Measurements from ENCODE around the gene GPR176.
A peak's percentile ranks its signal among the peaks of the same experiment; 100 is the strongest.

Gene GPR176

DNA sequence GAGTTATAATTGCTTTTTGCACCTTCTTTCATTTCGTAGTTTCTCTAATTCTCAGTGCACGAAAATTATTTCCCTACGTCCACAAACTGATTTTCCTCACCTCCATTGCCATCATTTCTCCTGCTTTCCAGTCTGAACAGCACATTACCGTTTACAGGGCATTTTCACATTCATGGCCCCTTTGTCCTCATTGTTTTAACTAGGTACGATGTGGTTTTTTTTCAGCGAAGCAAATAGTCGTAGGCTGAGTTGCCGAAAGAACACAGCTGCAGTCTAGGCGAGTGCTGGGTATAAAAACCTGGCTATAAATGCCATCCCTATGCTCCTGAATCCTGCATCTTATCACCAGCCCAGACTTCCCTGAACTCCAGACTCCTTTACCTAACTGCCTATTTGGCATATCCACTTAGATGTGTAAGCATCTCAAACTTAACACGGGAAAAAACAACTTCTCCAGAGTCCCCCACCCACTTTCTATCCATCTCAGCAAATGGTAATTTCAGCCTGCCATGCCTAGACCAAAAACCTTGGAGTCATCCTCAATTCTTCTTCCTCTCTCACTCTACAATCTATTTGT, 136.7 kb downstream of the GPR176 start:
- Histone ChIP-seq H3K36me3 (ENCODE audit: control insufficient read depth, insufficient read depth, low read length) (no peaks in the 10 kb centered on the region), H3K27me3 (replicated peaks; ENCODE audit: control insufficient read depth, insufficient read depth, low read length) (no peaks in the 10 kb centered on the region), H3K4me3 (replicated peaks; ENCODE audit: low read depth, low read length) (peak overlapping the region; percentile 81)
- DNase-seq (ENCODE audit: extremely low read depth, insufficient read length), result no peak
- TF ChIP-seq, protein P1, sequence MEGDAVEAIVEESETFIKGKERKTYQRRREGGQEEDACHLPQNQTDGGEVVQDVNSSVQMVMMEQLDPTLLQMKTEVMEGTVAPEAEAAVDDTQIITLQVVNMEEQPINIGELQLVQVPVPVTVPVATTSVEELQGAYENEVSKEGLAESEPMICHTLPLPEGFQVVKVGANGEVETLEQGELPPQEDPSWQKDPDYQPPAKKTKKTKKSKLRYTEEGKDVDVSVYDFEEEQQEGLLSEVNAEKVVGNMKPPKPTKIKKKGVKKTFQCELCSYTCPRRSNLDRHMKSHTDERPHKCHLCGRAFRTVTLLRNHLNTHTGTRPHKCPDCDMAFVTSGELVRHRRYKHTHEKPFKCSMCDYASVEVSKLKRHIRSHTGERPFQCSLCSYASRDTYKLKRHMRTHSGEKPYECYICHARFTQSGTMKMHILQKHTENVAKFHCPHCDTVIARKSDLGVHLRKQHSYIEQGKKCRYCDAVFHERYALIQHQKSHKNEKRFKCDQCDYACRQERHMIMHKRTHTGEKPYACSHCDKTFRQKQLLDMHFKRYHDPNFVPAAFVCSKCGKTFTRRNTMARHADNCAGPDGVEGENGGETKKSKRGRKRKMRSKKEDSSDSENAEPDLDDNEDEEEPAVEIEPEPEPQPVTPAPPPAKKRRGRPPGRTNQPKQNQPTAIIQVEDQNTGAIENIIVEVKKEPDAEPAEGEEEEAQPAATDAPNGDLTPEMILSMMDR (IDR thresholded peaks at IDR 0.05; ENCODE audit: insufficient read depth, low read length, poor library complexity, severe bottlenecking), result no peak

DNA sequence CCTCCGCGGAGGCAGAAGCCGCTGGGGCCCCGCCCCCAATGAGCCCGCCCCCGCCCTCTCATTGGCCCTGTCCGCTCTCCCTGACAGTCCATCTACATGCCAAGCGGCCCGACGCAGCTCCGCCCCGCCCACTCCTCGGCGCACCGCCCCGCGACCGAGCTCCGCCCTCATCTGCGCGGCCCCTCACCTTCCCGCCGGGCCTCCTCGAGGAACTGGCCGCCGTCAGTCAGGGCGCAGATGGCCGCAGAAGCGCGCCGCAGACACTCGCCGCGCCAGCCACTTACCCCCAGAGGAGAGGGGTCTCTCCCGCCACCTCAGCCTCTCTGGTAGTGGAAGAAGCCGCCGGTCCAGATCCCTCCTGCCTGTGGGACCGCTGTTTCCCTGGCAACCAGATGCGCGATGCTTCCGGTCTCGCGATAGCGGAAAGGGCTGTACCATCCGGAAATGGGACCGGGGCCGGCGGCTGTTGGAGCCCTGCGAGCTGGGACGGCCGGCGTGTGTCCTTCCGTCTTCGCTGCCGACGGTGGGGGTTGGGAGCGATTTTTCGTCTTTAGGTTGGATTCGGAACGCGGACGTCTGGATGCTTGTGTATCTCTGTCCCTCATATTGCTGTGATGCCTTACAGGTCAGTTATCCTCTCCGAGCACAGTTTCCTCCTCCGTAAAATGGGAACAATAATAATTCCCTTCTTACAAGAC, 137.5 kb downstream of the GPR176 start, which contains the start of gene FSIP1:
Gene FSIP1 (minus strand): TSS at position 401 of the 698 bp plus-strand sequence. CDS start 6,317 bp downstream, outside the sequence.
- TF ChIP-seq, protein P1 (IDR thresholded peaks at IDR 0.05; ENCODE audit: insufficient read depth, low read length, poor library complexity, severe bottlenecking), result no peak
- no peaks in the 10 kb centered on the region for H3K36me3 ChIP-seq (ENCODE audit: control insufficient read depth, insufficient read depth, low read length)
- no peaks in the 10 kb centered on the region for H3K27me3 ChIP-seq (replicated peaks; ENCODE audit: control insufficient read depth, insufficient read depth, low read length)
- H3K4me3 ChIP-seq (replicated peaks; ENCODE audit: low read depth, low read length), result peak within 1 kb of the TSS; percentile 81
- DNase-seq (ENCODE audit: extremely low read depth, insufficient read length), result peak; percentile 98

DNA sequence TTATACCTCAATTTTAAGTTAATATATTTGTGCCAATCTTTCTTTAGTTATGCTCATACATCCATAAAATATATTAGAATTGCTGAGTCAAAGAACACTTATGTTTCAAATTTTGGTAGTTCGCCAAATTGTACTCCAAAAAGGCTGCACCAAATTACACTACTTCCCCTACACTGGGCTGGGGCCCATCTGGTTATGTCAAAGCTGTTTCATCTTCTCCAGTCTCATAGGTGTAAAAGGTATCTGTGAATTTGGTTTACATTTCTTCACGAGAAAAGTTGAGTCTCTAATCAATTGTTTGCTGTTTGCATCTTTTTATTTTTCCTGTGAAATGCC, 138.1 kb downstream of the GPR176 start:
- no peaks in the 10 kb centered on the region for H3K36me3 ChIP-seq (ENCODE audit: control insufficient read depth, insufficient read depth, low read length)
- no peak for DNase-seq (ENCODE audit: extremely low read depth, insufficient read length)
- no peaks in the 10 kb centered on the region for H3K27me3 ChIP-seq (replicated peaks; ENCODE audit: control insufficient read depth, insufficient read depth, low read length)
- peak overlapping the region; percentile 53 for H3K4me3 ChIP-seq (replicated peaks; ENCODE audit: low read depth, low read length)
- TF ChIP-seq, protein P1 (IDR thresholded peaks at IDR 0.05; ENCODE audit: insufficient read depth, low read length, poor library complexity, severe bottlenecking), result no peak

DNA sequence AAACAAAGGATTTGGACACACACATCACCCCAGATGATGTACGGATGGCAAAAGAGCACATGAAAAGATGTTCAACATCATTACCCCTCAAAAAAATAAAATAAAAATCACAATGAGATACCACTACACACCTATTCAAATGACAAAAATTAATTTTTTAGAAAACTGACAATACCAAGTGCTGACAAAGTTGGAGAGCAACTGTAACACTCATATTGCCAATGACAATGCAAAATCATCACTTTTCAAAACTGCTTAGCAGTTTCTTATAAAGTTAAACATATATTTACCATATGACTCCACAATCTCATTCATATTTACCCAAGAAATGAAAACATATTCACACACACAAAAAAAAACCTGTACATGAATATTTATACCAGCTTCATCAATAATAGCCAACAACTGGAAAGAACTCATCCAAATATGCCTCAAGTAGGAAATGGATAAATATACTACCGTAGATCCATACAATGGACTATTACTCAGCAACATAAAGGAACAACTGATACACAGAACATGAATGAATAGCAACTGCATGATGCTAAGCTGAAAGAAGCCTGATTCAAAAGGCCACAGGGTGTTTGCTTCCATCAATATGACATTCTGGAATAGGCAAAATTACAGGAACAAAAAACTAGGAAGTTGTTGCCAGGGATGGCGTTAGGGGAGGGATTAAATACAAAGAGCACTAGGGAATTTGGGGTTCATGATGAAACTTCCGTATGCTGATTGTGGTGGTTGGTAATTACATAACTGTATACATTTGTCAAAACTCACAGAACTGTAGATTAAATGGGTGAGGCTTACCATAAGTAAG, 138.7 kb downstream of the GPR176 start:
- TF ChIP-seq, protein P1 (IDR thresholded peaks at IDR 0.05; ENCODE audit: insufficient read depth, low read length, poor library complexity, severe bottlenecking), result no peak
- no peak overlapping the region for H3K4me3 ChIP-seq (replicated peaks; ENCODE audit: low read depth, low read length)
- no peak for DNase-seq (ENCODE audit: extremely low read depth, insufficient read length)
- H3K36me3 ChIP-seq (ENCODE audit: control insufficient read depth, insufficient read depth, low read length), result no peaks in the 10 kb centered on the region
- H3K27me3 ChIP-seq (replicated peaks; ENCODE audit: control insufficient read depth, insufficient read depth, low read length), result no peaks in the 10 kb centered on the region

DNA sequence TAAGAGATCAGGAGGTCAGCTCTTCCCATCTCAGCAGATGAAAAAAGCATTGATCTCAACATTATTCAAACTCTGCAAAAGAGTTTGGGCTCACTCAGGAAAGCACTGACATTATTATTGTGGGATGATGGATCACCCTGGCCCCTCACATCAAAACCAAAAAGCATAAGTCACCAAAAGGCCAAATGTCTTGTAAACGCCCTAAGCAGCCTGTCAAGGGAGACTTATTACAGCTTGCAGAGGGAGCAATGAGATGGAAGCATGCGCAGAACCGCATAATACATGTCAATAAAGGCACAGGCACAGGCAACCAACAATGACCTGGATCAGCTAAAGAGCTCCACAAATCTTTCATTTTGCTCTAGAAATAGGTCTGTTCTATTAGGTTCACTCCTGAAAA, 142.0 kb downstream of the GPR176 start:
- Histone ChIP-seq H3K36me3 (ENCODE audit: control insufficient read depth, insufficient read depth, low read length) (no peaks in the 10 kb centered on the region), H3K27me3 (replicated peaks; ENCODE audit: control insufficient read depth, insufficient read depth, low read length) (no peaks in the 10 kb centered on the region), H3K4me3 (replicated peaks; ENCODE audit: low read depth, low read length) (no peak overlapping the region)
- no peak for DNase-seq (ENCODE audit: extremely low read depth, insufficient read length)
- TF ChIP-seq, protein P1 (IDR thresholded peaks at IDR 0.05; ENCODE audit: insufficient read depth, low read length, poor library complexity, severe bottlenecking), result no peak

Measured in GM06990 (cell line).